Activated CD4-positive, CD25-positive, alpha-beta regulatory T cell treated with anti-CD3 and anti-CD28 coated beads, Interleukin-2, amount 50 U/mL, for 16 hours (primary cell): ENCODE data around the gene C16orf89.

Experiments used
- DNase-seq: peaks from one replicate; pipeline ENCODE4 v3.0.0-alpha.2; 2020; ENCODE audit warnings: low read depth, low spot score

Gene C16orf89

GRCh38 chr16:5028950-5029475 is 36.7 kb downstream of the C16orf89 start:
- DNase-seq: no peak

DNA sequence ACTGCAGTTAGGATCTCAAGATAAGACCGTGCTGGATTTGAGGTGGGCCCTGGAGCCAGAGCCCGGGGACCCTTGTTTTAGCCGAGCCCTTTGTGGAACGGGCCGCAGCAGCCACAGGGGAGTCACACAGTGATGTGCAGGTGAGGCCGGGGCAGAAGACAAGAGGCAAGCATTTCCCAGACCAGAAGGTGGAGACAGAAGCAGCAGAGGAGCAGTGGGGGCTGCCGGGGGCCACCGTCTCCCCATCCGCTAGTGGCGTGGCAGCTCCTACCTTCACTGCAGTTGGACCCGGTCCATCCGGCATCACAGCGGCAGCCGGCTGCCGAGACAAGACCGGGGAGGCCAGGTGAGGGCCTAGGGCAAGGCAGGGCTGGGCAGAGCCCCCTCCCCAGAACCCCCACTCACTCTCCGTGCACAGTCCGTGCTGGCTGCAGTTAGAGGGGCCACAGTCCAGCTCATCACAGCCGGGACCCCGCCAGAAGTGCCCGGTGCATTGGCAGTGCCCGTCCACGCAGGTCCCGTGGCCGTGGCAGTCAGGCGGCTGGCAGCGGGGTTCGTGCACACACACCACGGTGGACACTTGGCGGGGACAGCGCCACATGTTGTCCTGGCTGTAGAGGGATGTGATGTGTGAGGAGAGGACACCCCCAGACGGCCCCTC is 38.1 kb downstream of the C16orf89 start:
- no peak for DNase-seq

GRCh38 chr16:5027086-5027485 is 38.7 kb downstream of the C16orf89 start:
- no peak for DNase-seq

DNA sequence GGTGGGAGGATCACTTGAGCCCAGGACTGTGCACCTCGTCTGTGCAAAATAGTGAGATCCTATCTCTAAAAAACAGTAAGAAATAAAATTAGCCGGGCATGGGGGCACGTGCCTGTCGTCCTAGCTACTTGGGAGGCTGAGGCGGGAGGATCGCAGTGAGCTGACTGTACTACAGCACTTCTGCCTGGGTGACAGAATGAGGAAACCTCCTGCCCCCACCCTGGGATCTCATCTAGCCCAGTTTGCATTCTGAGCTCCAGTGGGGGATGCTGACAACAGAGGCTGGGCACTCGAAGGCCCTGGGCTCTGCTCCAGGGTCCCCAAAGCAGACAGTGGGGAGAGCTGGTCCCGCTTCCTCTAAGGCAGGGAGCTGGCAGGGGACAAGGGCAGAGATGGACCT is 39.1 kb downstream of the C16orf89 start:
- DNase-seq: no peak

DNA sequence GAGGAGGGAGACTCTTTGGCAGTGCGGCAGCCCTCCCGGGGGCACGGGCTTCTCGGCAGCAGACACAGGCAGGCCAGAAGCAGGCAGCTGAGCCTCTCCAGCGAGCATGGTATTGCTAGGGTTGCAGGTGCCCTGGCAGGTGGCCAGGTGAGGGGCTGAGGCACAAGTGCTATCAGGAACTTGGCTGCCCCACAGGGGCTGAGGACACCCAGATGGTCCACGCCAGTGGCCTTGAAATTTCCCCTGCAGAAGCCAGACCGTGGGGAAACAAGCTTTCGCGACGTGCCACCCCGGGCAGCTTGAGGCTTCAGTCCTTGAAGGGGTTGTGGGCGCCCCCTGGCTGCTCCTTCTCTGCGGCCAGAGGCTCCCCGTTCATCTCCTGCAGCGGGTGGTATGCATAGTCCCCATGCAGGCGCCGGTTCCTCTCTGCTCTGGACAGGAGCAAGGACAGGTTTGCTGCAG is 40.6 kb downstream of the C16orf89 start:
- no peak for DNase-seq

GRCh38 chr16:5024632-5025031 is 41.1 kb downstream of the C16orf89 start:
- no peak for DNase-seq

DNA sequence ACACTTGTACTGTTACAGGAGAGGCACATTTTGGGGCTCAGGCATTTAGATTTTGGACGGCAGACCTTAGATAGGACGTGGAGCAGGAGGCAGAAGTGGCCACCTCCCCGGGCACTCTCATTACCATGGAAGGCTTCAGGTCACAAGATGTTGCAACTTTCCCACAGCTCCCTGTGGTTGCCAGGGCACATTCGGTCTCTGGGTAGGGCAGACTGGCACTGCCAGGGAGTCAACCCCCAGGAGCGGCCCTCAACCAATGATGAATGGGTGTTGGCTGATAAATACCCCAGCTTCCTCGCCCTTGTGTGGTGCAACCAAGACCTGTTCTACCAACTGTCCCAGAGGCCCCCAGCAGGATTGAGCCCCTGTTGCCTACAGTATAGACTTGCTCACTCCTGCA is 43.2 kb downstream of the C16orf89 start:
- DNase-seq: no peak

DNA sequence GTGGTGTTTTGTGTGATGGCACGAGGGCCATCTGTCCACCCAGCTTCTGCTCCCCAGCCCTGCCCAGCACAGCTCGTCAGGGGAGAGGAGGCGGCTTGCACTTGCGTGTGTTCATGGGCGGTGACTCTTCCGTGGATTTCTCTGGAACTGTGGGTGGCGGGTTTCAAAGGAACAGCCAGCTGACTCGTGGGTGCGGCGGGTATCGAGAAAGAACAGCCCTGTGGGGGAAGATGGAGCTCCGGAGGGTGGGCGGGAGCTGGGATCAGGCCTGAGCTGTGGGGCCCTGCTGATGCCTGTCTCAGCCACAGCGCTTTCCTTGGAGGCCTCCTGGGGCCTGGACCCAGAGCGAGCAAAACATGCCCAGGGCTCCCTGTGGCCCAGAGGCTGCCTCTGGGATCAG is 45.2 kb downstream of the C16orf89 start:
- DNase-seq: no peak

DNA sequence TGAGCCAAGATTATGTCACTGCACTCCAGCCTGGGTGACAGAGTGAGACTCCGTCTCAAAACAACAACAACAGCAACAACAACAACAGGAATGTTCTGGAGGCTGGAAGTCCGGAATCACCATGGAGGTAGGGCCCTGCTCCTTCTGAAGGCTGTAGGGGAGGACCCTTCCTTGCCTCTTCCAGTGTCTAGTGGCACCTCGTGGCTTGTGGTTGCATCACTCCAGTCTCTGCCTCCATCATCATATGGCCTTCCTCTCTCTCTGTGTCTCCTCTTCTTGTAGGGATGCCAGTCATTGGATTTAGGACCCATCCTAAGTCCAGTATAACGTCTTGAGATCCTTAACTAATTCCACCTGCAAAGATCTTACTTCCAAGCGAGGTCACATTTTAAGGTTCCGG is 46.0 kb downstream of the C16orf89 start:
- no peak for DNase-seq

DNA sequence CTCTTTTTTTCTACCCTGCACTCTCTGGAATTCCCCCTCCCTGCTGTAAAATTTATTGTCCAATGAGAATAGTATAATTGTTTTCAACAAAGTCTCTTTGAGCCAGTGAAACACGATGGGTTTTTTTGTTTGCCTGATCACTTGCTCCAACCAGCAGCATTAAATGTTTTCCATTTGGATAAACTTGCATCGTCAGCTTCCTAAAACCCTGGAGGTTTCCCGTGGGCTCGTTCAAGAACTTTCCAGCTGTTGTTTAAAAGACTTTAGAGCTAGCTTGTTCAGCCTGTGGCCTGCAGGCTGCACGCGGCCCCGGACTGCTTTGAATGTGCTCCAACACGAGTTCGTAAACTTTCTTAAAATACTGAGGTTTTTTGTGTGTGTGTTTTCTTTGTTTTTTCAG is 47.0 kb downstream of the C16orf89 start:
- DNase-seq: no peak

GRCh38 chr16:5017678-5017969 is 48.1 kb downstream of the C16orf89 start:
- no peak for DNase-seq

- no peak for DNase-seq
These were observed 48.6 kb downstream of the C16orf89 start for GRCh38 chr16:5016967-5017677.

- no peak for DNase-seq
These were observed 49.9 kb downstream of the C16orf89 start for GRCh38 chr16:5015887-5016286.

DNA sequence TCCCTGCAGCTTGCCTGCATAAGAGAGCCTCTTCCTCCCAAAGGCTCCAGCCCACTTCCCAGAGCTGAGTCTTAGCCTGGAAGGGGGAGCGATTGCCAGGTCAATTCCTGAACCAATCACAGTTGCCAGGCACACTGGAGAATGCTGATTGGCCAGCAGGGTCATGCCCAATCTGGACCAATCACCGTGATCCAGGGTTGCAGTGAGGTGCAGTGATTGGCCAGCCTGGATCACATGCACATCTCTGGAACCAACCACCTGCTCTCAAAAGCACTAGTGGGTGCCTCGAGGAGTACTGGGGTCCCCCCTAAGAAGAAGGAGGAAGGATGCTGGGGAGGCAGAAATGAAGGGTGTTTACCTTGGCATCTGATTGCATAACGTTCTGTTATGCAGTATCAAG is 50.4 kb downstream of the C16orf89 start:
- DNase-seq: no peak

DNA sequence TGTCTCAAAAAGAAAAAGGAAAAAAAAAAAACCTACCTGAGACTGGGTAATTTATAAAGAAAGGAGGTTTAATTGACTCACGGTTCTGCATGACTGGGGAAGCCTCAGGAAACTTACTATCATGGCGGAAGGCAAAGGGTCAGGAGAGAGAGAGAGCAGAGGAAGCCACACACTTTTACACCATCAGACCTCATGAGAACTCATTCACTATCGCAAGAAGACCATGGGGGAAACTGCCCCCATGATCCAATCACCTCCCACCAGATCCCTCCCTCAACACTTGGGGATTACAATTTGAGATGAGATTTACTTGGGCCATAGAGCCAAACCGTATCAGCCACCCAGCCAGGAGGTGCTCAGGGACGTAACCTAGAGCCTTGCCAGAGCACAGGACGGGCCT is 52.9 kb downstream of the C16orf89 start:
- DNase-seq: no peak

DNA sequence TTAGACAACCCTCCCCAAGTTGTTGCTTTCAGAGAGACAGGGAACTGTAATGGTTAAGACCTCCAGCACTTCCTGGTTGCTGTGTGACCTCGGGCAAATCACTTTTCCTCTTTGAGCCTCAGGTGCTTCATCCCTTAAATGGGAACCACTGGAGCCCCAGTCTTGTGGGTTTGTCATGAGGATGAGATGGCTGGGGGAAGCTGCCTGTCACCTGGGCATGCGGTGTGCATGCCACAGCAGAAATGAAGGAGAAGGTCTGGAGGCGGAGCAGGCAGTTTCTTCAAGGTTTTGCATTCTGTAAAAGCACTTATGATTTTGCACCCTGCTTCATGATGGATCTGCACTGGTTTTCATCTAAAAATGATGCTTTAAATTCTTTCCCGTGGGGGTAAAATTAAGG is 54.1 kb downstream of the C16orf89 start:
- DNase-seq: no peak

DNA sequence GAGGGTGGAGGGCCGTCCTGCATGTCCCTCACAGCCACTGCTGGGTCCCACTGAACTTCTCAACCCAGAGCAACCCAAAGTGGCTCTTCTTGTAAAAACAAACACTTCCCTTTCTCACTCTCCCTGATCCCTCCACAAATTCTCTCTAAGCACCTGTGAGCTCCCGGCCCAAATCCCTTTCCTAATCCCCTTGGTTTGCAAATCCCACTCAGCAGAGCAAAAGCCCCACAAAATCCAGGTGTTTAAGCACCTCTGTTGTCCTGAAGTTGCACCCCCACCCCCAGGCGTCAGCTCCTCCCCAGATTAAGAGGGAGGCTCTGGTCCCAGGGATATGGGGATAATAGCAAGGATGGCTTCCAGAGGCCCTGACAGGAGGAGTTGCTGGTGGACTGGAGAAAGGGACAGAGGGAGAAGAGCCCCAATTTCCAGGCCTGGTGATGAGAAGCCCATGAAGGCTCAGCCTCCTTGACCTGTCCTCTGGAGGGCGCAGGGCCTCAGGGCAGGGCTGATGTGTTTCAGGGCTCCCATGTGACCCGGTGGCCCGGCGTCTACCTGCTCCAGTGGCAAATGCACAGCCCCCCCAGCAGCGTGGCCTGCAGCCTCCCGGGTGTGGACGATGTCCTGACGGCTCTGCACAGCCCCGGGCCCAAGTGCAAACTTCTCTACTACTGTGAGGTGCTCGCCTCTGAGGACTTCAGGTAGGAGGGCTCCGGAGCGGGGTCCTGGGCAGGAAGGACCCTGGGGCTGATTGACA is 55.0 kb downstream of the C16orf89 start:
- DNase-seq: no peak

DNA sequence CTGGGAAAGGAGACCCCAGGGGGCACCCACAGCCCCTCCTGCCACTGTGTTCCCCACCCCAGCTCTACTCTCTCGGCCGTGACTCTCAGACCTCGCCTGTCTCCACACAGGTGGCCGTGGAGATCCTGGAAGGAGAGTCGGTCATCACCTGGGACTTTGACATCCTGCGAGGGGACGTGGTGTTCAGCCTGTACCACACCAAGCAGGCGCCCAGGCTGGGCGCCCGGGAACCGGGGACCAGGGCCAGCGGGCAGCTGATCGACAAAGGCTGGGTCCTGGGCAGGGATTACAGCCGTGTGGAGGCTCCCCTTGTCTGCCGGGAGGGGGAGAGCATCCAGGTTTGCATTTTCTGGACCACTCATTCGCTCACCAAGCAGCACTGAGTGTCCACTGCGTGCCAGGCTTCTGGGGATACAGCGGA is 57.4 kb downstream of the C16orf89 start:
- DNase-seq: no peak

- DNase-seq: no peak
These were observed 58.5 kb downstream of the C16orf89 start for GRCh38 chr16:5007256-5007655.

- no peak for DNase-seq
These were observed 59.2 kb downstream of the C16orf89 start for GRCh38 chr16:5006348-5007193.

- DNase-seq: no peak
These were observed 59.8 kb downstream of the C16orf89 start for GRCh38 chr16:5005916-5006315.

DNA sequence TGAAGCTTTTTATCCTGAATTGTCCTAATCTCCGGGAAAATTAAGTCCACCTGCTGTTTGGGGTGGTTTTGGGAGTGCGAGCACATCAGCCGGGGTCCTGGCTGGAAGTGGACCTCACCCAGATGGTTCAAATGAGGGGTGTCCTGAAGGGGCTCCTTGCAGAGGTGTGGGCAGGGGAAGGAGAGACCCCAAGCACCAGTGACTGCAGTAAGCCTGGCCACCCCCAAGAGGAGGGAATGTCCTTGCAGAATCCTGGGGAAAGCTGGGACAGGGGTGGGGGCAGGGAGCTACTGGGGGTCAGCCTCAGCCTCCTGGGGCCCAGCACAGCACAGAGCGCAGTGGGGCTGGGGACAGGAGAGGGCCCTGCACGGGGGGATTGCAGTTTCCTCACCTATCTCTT is 61.4 kb downstream of the C16orf89 start:
- DNase-seq: no peak
